Neural progenitor cell (in vitro differentiated cells): ENCODE measurements around the gene PROZ.

Experiments used
- EZH2 ChIP-seq: fragments of 200-600 bp; sonication (generic); IDR thresholded peaks from 2 replicates; pipeline ENCODE4 v1.6.1; 2017; ENCODE audit warnings: antibody characterized with exemption, mild to moderate bottlenecking, moderate library complexity
- EZH2phosphoT487 ChIP-seq: fragments of 200-600 bp; sonication (generic); IDR thresholded peaks from 2 replicates; pipeline ENCODE4 v1.6.1; 2017; ENCODE audit warnings: antibody characterized with exemption
- TF ChIP-seq, protein P1 (sequence below): fragments of 200-600 bp; sonication (generic); IDR thresholded peaks from 2 replicates; pipeline ENCODE4 v1.5.1; 2017; ENCODE audit warnings: antibody characterized with exemption, mild to moderate bottlenecking

- TF ChIP-seq EZH2 (no peak), EZH2phosphoT487 (no peak)
- TF ChIP-seq, protein P1, sequence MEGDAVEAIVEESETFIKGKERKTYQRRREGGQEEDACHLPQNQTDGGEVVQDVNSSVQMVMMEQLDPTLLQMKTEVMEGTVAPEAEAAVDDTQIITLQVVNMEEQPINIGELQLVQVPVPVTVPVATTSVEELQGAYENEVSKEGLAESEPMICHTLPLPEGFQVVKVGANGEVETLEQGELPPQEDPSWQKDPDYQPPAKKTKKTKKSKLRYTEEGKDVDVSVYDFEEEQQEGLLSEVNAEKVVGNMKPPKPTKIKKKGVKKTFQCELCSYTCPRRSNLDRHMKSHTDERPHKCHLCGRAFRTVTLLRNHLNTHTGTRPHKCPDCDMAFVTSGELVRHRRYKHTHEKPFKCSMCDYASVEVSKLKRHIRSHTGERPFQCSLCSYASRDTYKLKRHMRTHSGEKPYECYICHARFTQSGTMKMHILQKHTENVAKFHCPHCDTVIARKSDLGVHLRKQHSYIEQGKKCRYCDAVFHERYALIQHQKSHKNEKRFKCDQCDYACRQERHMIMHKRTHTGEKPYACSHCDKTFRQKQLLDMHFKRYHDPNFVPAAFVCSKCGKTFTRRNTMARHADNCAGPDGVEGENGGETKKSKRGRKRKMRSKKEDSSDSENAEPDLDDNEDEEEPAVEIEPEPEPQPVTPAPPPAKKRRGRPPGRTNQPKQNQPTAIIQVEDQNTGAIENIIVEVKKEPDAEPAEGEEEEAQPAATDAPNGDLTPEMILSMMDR, result no peak
These were observed 11.7 kb upstream of the PROZ start for GRCh38 chr13:113146750-113147149.
